DMS114 treated with DMSO at 0.1 percent for 48 hours (cell line): ENCODE measurements around the gene SMARCC1.

Experiments
- DNase-seq: peaks from one replicate; lab custom pipeline; 2025; ENCODE audit not compliant: unreplicated experiment; lab: John Stamatoyannopoulos, UW

SMARCC1 gene

DNA sequence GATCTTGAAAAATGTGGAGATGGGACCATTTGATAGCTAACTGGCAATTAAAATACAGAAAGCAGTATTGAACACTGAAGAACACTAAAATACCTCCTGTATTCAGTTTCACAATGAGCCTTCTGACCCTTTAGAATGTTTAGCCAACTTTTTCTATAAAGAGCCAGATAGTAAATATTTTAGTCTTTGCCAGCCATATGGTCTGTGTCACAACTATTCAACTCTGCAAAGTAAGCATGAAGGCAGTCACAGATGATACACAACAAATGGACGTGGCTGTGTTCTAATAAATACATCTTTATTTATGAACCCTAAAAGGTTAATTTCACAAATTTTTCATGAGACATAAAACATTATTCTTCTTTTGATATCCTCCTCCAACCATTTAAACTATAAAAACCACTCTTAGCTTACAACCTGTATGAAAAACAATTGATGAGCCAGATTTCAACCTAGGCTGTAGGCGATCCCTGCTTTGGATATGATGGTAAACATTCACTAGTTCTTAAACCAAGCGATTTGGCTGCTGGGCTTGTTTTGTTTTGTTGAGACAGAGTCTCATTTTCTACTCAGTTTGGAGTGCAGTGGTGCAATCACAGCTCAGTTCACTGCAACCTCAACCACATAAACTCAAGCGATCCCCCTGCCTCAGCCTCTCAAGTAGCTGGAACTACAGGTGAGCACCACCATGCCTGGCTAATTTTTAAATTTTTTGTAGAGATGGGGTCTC lies 189.5 kb downstream of the SMARCC1 start:
- DNase-seq = no peak

DNA sequence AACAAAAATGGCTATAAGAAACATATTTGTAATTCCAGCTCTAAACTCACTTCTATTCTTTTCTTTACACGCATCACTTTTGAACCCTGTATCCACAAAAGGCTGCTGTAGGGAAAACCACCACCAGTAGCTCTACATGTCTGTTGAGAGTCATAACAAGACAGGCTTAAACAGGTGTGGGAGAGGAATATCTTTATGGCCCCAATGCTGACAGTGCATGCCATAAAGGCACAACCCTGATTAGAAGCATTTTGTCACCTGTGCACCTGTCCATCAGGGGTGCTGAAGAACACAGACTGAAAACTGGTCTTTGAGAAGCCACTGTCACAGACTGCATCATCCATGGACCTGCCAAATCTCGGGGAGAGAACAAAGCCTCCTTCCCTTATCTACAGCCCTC lies 191.5 kb downstream of the SMARCC1 start:
- no peak for DNase-seq

- no peak for DNase-seq
Observed at GRCh38 chr3:47588587-47588986, 193.1 kb downstream of the SMARCC1 start.

DNA sequence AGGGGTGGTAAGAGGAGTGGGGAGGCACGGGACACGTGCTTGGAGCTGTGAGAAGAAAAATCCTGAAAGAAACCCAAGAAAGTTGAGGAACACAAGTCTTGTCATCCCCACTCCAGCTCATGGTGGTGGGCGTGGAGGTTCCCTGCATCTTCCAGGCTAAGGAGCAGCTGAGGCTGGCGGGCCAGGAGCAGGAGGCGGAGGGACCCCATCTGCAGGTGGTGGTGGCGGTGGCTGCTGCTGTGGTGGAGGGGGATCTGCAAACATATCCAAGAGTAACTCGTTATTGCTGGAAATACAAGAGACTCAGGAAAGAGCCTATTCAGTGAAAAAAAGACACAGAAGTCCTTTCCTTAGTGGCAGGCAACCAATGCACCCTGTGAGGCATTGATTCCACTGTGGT lies 193.6 kb downstream of the SMARCC1 start:
- no peak for DNase-seq

- no peak for DNase-seq
Observed at GRCh38 chr3:47586746-47587145, 194.9 kb downstream of the SMARCC1 start.

DNA sequence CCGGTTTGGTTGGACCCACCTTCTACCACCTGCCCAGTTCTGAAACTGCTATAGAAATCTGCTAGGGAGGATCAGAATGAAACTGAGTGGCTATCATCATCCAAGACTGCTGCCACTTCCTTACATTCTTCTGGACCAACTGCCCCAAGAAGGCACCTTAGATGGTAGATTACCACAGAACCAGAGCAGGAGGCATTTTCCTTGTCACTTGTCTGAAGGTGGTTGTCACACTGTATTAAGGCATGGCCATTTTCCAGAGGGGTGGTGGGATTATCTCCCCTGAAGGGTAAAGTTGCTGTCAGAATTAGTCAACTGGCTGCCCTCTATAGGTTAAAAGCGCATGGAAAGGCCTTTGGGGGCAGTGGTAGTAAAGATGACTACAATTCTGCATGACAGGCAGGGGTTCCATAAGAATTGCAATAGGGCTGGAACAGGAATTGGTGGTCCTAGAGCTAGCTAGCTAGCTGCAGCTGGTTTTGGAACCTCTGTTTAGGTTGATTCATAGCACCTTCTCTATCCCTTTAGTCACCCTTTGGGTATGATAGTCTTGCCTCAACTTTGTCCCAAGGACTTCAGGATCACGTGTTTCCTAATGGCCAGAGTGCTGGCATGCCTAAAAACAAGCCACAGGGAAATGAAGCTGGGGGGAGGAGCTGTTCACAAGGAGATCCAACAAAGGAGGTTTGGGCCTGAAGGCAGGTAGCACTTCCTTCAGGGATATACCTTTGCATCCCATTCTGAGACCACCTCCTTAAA lies 198.2 kb downstream of the SMARCC1 start:
- DNase-seq = no peak

- DNase-seq = no peak
Observed at GRCh38 chr3:47581835-47582234, 199.9 kb downstream of the SMARCC1 start.

DNA sequence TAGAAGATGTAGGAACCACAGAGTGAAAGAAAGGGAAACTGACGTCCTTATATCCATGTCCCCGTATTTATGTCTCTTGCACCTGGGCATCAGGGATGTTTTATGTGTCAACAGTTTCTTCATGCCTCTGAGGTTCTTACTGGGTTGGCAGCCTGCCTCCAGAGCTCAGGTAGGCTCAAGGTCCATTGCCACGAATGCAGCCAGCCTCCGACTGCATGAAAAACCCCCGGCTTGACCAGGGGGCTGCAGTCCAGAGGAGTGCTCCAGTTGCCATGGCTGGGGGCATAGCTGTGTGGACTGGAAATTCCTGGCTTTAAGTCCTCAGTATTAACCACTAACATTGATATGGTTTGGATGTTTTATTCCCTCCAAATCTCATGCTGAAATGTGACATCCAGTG lies 200.3 kb downstream of the SMARCC1 start:
- DNase-seq = no peak

DNA sequence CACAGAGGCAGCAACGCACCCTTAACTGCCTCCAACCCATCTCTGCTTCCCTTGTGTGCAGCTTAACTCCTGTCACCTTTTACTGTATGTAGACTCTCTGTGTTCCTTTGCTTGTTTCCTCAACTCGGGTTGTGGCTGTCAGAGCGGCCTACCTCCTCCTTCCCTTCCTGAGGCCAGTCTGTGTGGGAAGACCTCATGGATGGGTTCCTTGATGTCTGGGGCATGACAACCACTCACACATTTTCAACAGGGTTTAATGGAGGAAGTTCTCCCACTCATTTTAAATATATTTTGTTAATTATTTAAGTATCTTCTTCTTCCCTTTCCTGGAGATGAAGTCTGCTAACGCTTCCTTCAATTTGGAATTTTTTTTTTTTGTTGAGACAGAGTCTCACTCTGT lies 201.2 kb downstream of the SMARCC1 start:
- DNase-seq = no peak

- DNase-seq = no peak
Observed at GRCh38 chr3:47579875-47580274, 201.8 kb downstream of the SMARCC1 start.

DNA sequence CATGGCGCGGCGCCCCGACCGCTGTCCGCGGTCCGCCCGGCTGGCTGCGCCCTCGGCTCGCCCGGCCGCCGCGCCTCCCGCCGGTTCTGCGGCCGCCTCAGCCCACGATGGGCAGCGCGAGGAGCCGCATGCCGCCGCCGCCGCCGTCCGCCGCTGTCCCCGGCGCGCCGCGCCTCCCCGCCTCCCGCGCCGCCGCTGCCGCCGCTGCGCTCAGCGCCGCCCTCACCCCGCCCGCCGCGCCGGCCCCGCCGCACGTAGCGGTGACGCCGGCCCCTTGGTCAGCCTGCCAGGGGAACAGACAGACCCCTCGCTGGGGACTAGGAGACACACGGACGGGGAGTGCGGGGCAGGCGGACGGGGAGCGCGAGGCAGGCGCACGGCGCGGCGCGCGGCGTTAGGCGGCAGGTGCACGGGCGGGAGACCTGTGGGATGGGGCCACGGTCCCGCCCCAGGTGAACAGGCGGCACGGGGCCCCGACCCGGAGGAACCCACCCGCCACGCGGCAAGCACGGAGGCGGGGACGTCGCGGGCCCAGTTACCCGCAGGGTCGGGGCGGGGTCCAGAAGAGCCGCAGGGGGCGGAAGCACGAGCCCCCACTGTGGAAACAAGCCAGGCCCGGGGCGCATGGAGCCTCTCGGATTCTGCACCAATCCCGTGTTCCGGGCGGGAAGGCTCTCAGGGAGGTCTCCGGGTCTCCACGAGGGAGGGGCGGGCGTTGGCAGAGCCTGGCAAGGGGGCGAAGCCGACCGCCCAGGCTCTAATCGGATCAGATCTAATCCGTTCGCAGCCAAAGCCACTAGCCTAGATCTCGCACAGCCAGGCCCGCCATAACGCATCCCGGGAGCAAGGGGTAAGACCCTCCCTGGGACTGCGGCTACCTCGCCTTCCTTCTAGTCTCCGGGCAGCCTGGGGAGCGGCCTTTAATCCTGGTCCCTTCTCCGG lies 202.7 kb downstream of the SMARCC1 start, which contains the start of gene CSPG5:
CSPG5 (minus strand) TSS at position 175 of the 942 bp plus-strand sequence; CDS start at position 3, 172 bp downstream.
- DNase-seq = no peak

- no peak for DNase-seq
Observed at GRCh38 chr3:47578119-47578632, 203.5 kb downstream of the SMARCC1 start.

GRCh38 chr3:47577583-47578118 lies 204.0 kb downstream of the SMARCC1 start:
- no peak for DNase-seq

DNA sequence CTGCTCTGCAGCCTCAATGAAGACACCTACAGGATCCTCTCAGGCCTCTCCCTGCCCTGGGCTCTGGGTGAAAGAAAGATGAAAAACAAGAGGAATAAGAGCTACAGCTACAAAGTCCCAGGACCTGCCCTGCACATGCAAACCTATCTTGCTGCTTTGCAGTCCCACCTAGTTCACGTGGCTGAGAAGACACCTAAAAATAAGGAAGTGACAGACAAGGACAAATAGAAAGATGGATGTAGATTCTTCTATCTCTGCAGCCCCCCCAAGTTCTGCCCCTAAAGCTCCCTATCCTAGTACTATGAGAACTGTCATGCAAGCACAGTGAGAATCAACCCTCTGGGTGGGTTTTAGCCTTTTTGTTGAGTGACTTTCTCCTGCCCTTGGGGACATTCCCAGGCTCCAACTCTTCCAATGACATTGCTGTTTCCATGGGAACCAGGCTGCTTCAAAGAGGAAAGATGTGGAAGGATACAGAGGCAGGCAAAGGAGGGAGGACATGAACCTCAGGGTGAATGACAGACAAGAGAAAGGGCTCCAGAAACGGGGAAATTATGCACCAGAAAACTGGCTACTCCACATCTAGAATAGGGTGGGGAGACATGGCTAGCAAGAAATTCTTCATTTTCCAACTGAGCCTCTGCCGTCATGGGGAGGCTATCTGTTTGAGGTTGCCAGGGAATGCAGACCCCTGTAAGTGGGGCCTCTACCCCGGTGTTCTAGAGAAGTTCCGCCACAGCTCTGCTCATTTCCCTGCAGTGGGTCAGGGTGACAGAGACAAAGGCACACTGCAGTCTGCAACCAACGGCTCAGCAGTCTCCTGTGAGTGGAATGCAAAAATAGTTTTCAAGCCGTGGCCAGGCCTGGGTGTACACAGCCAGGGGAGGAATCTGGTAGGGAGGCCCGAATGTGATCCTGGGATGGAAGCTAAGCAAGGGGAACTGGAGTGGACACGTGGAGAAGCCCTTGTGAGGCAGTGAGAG lies 208.2 kb downstream of the SMARCC1 start:
- DNase-seq = no peak

DNA sequence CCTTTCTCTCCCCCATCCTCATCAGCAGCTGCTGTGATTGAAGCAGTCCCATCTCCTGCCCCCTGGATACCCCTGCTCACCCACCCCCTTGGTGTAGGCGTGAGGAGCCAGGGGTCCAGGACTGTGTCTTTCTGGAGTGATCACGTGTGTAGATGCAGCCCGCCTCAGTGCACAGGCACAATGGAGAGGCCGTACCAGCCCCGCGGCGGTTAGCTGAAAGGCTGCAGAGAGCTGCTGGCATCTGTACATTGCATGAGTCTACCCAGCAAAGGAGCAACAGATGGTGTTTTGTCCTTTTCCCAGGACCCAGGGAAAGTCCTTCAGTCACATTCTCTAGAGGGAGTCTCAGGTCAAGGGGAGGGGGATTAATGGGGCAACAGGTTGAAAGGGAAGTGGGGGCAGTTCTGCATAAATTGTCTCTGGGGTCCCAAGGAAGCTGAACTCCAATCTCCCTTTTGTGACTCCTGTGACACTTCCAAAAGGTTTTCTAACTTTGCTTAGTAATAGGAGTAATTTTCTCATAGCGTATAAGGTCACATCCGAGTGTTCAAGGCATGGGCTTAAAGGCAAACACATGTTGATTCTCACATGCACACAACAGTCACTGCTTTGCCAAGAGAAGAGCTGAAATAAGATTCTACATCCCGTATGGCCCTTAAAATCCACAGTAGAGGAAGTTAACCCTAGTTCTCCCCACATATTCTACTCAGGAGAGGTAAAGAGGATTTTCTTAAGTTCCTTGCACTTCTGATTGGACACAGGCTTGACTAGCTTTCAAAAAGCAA lies 210.1 kb downstream of the SMARCC1 start:
- no peak for DNase-seq

- no peak for DNase-seq
Observed at GRCh38 chr3:47568901-47569300, 212.8 kb downstream of the SMARCC1 start.

DNA sequence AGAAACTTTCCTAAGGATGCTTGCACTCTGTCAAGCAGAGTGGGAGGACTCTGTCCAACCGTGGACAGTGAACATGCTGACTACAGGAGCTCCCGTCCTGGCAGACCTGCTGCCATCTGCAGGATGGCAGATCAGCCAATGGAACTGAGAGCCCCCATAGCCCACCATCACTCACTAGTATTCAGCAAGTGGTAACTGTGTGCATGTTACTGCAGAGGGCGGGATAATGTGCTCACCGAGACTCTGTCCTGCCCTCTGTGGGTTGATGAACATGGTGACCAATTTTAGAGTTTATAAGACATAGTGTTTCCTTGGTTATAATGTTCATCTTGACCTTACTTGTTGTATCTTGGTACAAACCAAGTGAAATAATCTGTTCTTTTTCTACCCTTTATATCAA lies 214.5 kb downstream of the SMARCC1 start:
- DNase-seq = no peak

DNA sequence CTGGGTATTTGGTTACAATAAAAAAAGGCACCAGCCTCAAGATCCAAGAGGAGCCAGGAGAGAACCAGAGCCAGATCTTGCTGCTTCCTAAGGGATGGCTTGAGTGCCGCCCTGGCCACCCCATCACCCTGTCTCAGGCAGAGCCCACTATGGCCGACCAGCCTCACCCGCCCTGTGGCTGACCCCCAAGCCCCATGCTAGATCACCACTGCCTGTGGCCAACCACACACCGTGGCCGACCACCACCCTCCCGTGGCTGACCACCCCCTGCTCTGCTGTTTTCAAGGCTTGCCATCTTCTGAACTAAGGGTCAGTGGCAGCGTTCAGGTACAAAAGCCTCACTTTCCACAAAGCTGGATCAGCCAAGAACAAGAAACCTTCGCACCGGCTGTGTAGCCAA lies 215.0 kb downstream of the SMARCC1 start:
- no peak for DNase-seq
